ENCODE data around the gene C11orf97.
"Not testable (repeated sequence)": the region's sequence is repeated elsewhere in the genome, so short reads cannot be mapped to it uniquely, and the experiment has no call there.

C11orf97 gene

DNA sequence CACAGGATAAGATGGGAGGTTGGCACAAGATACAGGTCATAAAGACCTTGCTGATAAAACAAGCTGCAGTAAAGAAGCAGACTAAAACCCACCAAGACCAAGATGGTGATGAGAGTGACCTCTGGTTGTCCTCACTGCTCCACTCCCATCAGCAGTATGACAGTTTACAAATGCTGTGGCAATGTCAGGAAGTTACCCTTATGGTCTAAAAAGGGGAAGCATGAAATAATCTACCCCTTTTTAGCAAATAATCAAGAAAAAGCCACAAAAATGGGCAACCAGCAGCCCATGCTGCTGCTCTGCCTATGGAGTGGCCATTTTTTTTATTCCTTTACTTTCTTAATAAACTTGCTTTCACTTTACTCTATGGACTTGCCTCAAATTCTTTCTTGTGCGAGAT is 46.2 kb downstream of the C11orf97 start:
- no peak for DNase-seq

DNA sequence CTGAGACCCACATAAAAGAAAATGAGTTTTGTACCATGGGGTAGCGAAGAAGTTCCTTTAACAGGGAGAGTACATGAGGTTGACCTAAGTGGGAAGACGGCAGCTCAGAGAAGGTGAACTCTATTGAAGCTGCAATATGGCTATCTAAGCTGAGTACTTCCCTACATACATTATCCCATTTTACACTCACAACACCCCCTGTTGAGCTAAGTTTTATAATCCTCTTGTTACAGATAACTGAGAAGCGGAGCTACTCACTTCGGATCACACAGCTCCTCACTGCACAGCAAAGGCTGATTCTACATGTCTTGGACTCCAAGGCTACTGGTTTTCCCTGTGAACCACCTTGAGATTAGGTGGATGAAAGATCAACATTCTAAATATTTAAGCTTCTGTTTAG is 46.7 kb downstream of the C11orf97 start:
- DNase-seq: no peak

DNA sequence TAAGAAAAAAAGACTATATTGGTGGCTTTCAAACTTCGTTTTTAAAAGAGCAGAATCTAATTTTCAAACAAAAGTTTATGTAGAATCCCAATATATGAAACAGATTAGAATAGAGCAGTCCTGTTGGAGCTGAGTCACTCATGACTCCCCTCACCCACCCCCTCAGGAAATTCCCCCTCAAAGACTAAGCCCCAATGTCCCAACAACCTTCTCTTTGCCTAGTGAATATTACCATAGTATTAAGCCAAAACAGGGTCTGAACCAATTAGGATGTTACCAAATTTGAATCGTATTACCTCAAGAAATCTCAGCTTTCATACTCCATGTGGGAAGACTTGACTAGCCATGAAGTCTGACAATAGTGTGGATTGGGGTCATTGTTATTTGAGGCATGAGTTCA is 47.1 kb downstream of the C11orf97 start:
- no peak for DNase-seq

DNA sequence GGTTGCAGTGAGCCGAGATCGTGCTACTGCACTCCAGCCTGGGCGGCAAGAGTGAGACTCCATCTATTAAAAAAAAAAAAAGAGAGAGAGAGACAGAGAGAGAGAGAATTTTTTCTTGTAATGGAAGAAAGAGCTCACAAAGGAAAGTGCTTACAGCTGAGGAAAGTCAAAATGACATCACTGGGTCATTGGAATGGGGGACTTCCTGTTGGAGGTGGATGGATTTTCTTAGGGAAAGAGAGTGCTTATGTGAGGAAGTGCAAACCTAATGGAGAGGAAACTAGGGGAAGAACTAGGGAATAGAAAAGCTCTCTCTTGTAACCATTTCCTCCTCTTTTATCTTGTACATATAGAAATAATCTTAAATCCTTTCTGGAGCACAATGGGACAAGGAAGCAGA is 48.6 kb downstream of the C11orf97 start:
- DNase-seq: no peak

DNA sequence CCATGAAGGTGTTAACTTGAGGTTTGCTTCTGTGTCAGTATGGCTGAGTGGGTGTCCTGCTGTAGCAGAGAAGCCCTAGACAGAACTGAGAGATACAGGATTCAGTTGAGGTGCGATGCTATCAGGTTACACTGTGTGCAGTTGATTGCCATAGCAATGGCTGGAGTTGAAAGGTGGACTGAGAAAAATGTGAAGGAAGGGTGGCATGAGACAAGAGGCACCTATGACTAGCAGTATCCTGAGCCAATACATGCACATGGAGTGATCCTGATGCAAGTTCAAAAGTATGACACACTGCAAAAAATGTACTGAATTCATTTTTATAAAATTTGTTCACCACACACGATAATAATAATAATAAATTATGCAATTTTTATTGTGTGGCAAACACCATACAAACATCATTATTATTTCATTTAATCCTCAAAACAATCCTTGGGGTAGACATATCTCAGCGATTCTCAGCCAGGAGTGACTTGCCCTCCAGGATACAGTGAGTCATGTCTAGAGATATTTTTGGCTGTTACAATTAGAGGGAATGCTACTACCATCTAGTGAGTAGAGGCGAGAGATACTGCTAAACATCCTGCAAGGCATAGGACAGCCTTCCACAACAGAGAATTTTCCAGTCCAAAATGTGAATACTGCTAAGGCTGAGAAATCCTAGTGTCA is 51.1 kb downstream of the C11orf97 start:
- peak; percentile 74 for DNase-seq

DNA sequence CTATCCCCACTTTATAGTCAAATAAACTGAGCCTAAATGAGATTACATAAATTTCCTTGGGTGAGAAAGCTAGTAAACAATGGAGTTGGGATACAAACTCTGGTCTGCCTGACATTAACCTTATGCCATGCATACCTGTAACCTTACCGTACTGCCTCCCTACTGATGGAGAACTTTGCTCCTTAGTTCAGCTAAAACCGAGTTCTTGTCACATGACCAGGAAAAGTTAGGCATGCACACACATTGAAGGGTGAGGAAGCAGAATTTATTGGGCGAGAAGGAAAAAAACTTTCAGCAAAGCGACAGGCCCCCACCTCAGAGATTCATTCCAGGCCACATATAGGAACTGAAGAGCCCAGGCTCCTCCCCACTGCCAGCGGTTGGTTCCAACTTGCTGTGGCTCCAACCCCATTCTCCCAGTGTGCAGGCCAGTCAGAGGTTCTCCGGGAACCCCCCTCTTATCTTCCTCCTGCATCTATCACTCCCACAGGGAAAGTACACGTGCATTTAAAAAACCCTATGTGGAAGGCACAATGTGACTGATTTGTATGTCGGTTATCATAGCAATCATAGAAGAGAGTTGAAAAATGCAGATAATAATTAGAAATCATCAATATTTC is 51.7 kb downstream of the C11orf97 start:
- no peak for DNase-seq

DNA sequence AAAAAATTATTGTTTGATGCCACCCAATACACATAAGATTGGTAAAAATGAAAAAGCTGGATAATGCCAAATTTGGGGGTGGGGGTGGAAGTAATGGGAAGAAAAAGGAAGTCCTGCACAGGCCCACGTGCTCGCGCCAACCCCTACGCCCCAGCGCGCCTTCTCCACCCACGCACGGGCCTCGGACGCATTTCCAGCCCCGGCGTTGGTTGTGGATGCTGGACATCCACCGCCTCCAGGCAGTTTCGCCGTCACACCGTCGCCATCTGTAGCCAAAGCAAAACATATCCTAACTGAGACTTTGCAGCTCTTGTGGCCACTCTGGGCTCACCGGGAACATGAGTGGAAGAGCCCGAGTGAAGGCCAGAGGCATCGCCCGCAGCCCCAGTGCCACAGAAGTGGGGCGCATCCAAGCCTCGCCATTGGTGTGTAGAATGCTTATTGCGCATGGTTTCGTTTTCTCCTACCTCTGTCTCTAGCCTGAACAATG is 55.0 kb downstream of the C11orf97 start, which contains the start of gene PIWIL4:
TSS of gene PIWIL4 (plus strand) at position 188 of the 490 bp plus-strand sequence. CDS start at position 339, 151 bp downstream.
- no peak for DNase-seq

DNA sequence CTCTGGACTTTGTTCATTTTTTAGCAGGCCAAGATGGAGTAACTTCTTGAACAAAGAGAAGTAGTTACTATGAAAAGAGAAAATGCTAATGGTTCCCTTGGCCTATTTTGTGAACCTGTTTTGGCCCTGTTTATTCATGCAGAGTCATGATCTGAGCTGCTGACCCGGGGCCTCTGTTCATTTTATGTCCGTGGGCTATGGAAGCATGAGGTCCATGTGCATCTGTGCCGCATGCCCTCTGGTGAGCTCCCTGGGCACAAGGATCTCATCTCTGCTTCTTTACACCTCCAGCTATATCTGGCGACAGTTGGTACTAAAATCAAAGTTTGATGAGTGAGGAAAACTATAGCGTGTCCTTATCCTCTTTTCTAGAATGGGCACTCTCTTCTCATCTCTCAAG is 55.9 kb downstream of the C11orf97 start:
- no peak for DNase-seq

DNA sequence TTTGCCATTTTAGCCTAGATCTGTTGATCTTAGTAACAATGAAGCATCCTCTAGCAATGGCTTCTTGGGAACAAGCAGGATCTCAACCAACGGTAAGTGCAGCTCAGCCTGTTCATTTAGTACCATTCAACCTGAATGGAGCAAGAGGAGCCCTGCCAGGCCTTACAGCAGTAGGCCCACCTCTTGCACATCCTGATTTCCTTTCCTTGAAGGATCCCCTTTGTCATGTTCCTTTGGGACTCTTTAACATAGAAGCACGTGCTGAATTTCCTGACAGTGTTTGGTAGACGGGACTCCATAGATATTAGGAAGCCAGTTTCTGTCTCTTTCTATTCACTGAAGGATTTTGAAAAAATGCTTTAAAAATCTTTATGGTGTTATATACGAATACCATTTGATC is 56.5 kb downstream of the C11orf97 start:
- no peak for DNase-seq

DNA sequence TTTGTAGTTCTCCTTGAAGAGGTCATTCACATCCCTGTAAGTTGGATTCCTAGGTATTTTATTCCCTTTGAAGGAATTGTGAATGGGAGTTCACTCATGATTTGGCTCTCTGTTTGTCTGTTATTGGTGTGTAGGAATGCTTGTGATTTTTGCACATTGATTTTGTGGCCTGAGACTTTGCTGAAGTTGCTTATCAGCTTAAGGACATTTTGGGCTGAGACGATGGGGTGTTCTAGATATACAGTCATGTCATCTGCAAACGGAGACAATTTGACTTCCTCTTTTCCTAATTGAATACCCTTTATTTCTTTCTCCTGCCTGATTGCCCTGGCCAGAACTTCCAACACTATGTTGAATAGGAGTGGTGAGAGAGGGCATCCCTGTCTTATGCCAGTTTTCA is 60.7 kb downstream of the C11orf97 start:
- not testable (repeated sequence) for DNase-seq

DNA sequence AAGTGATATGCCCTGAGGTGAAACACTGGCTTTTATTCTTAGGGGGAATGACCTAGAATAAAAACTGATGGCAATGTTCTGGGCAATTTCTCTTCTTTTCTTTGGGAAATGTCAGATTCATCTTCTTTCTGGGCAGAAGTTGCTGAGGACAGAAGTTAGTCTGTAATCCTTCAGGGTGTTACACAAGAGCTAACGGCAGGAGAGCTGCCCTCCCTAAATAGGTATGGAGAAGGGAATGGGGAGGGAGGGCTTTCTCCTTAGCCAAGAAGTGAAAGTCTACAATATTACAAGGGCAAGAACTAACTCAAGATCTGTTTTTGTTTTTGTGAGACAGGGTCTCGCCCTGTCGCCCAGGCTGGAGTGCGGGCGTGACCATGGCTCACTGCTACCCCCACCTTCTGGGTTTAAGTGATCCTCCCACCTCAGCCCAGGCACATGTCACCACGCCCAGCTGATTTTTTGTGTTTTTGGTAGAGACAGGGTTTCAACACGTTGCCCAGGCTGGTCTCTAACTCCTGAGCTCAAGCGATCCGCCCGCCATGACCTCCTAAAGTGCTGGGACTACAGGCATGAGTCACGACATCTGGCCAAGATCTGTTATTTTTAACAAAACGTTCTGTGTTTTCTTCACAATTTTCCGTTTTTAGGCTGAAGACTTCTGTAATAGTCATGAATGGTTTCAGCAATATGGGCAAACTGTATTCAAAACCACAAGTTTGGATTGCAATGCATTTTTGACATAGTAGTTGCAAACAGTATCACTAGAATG is 62.1 kb downstream of the C11orf97 start:
- peak; percentile 18 for DNase-seq

DNA sequence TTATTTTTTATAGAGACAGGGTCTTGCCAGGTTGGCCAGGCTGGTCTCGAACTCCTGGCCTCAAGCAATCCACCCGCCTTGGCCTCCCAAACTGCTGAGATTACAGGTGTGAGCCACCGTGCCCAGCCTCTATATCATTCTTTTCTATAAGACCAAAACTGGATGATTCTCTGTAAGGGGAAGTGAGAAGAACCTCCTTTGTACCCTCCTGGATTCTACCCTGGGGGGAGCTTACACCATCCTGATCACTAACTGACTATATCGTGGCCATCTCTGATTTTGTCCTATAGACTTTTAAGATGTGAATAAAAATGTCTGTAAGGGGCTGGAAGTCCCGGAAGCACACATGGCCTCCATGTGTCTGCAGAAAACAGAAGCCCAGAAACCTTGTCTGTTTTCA is 64.0 kb downstream of the C11orf97 start:
- no peak for DNase-seq

DNA sequence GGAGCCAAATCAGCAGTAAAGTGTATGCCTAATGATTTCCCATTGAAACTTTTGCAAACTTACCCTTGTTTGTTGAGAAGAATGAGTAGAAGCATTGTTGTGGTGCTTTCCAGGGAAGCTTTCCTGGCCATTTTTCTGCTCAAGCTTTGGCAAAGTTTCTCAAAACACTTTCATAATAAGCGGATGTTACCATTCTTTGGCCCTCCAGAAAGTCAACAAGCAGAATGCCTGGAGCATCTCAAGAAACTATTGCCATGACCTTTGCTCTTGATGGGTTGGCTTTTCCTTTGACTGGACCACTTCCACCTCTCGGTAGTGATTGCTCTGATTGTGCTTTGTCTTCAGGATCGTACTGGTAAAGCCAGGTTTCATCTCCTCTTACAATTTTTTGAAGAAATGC is 65.6 kb downstream of the C11orf97 start:
- no peak for DNase-seq
